Fibroblast of gingiva (primary cell): ENCODE measurements around the gene ADRA2C.
"Not testable (repeated sequence)": the region's sequence is repeated elsewhere in the genome, so short reads cannot be mapped to it uniquely, and the experiment has no call there.

Source experiments
- DNase-seq: peaks from one replicate; pipeline ENCODE4 v3.0.0-alpha.2; 2011; ENCODE audit warnings: low read depth

ADRA2C gene

GRCh38 chr4:3813151-3814052 is 47.2 kb downstream of the ADRA2C start:
- DNase-seq: no peak

GRCh38 chr4:3814053-3814570 is 47.9 kb downstream of the ADRA2C start:
- no peak for DNase-seq

GRCh38 chr4:3814838-3815237 is 48.7 kb downstream of the ADRA2C start:
- not testable (repeated sequence) for DNase-seq

GRCh38 chr4:3816256-3816825 is 50.2 kb downstream of the ADRA2C start:
- DNase-seq: no peak

- no peak for DNase-seq
Measured at GRCh38 chr4:3816983-3817960, 51.1 kb downstream of the ADRA2C start.
